B cell (primary cell): ENCODE results near the gene DENND2C.

Experiments
- CTCF ChIP-seq: fragments of 200-600 bp; IDR thresholded peaks from one replicate; pipeline ENCODE4 v1.8.0; 2022; ENCODE audit warnings: antibody characterized with exemption, mild to moderate bottlenecking
- EZH2 ChIP-seq: IDR thresholded peaks from 2 replicates; pipeline ENCODE4 v1.6.1; 2012; ENCODE audit warnings: borderline replicate concordance, low read depth, mild to moderate bottlenecking, moderate library complexity, low read length; ENCODE audit not compliant: insufficient read depth, poor library complexity, severe bottlenecking

- TF ChIP-seq EZH2 (no peak), CTCF (no peak)
Observed at GRCh38 chr1:114587203-114587991, 82.5 kb downstream of the DENND2C start.
